NT2/D1 (cell line): ENCODE measurements around the gene KRTAP9-1.

Source experiments
- YY1 ChIP-seq: IDR thresholded peaks from 2 replicates; pipeline ENCODE4 v1.6.1; 2011; ENCODE audit not compliant: insufficient read length, insufficient read depth
- ZNF274 ChIP-seq: IDR thresholded peaks from 2 replicates; pipeline ENCODE4 v1.6.1; 2011; ENCODE audit warnings: mild to moderate bottlenecking, low read depth, low read length

- no peak for TF ChIP-seq YY1
- no peak for TF ChIP-seq ZNF274
These were observed 34.1 kb downstream of the KRTAP9-1 start for GRCh38 chr17:41223821-41224220.
